Measurements from ENCODE around the gene CADPS2. TPM values are rescaled to one million over a fixed set of nuclear protein-coding genes. Genes with fewer than 3 reads are reported as not detected.

Gene CADPS2
- total RNA-seq, 3 donors from 2014 or later (not counting 1 experiment from before 2014, with no cell fraction given) = not detected

- no peak for TF ChIP-seq CTCF (IDR thresholded peaks at IDR 0.05)
- no peaks in the 10 kb centered on the region for H3K27me3 Mint-ChIP-seq (ENCODE audit: low read depth in 2 of 2)
- H3K9me3 Mint-ChIP-seq = peaks cover 8 to 15% of the 10 kb centered on the region in 2 donors
- intact Hi-C loops (cut with micrococcal nuclease) = no loop called here
- Histone ChIP-seq H3K4me3 (ENCODE audit: low read length) (no peak overlapping the region), H3K4me1 (ENCODE audit: control insufficient read depth, insufficient read depth, low read length) (no peaks in the 10 kb centered on the region), H3K27ac (ENCODE audit: low read length) (no peak overlapping the region), H3K36me3 (ENCODE audit: control insufficient read depth, insufficient read depth, low read length) (no peaks in the 10 kb centered on the region), H3K9me3 (ENCODE audit: control insufficient read depth, insufficient read depth, low read length) (no peaks in the 10 kb centered on the region), H3K27me3 (ENCODE audit: control insufficient read depth, insufficient read depth, low read length) (no peaks in the 10 kb centered on the region)
- H3K36me3 Mint-ChIP-seq = no peaks in the 10 kb centered on the region
- H3K27ac Mint-ChIP-seq = no peak overlapping the region
- no peak for DNase-seq
- 91% methylated on average over 1 of the region's 4 CpGs for WGBS (ENCODE audit: insufficient coverage)
- no peak overlapping the region for H3K4me3 Mint-ChIP-seq
- ATAC-seq = no peak
- no peaks in the 10 kb centered on the region for H3K4me1 Mint-ChIP-seq
These were observed 418.4 kb downstream of the CADPS2 start for GRCh38 chr7:122467661-122468449.

- intact Hi-C loops (cut with micrococcal nuclease) = no loop called here
- H3K27ac ChIP-seq (ENCODE audit: low read length) = no peak overlapping the region
- TF ChIP-seq CTCF (IDR thresholded peaks at IDR 0.05) = no peak
- Mint-ChIP-seq H3K36me3 (no peaks in the 10 kb centered on the region), H3K4me1 (no peaks in the 10 kb centered on the region), H3K27me3 (ENCODE audit: low read depth in 2 of 2) (no peaks in the 10 kb centered on the region), H3K27ac (no peak overlapping the region), H3K9me3 (peaks cover 8 to 20% of the 10 kb centered on the region in 2 donors), H3K4me3 (no peak overlapping the region)
- no peaks in the 10 kb centered on the region for H3K36me3 ChIP-seq (ENCODE audit: control insufficient read depth, insufficient read depth, low read length)
- ATAC-seq = no peak
- no peaks in the 10 kb centered on the region for H3K9me3 ChIP-seq (ENCODE audit: control insufficient read depth, insufficient read depth, low read length)
- H3K4me1 ChIP-seq (ENCODE audit: control insufficient read depth, insufficient read depth, low read length) = no peaks in the 10 kb centered on the region
- no peaks in the 10 kb centered on the region for H3K27me3 ChIP-seq (ENCODE audit: control insufficient read depth, insufficient read depth, low read length)
- no peak overlapping the region for H3K4me3 ChIP-seq (ENCODE audit: low read length)
- 94% methylated on average over 7 of the region's 7 CpGs for WGBS (ENCODE audit: insufficient coverage)
- no peak for DNase-seq
These were observed 421.0 kb downstream of the CADPS2 start for GRCh38 chr7:122465296-122465695.

- no peak for TF ChIP-seq CTCF (IDR thresholded peaks at IDR 0.05)
- no peaks in the 10 kb centered on the region for H3K9me3 ChIP-seq (ENCODE audit: control insufficient read depth, insufficient read depth, low read length)
- H3K36me3 ChIP-seq (ENCODE audit: control insufficient read depth, insufficient read depth, low read length) = no peaks in the 10 kb centered on the region
- H3K4me3 ChIP-seq (ENCODE audit: low read length) = no peak overlapping the region
- H3K27me3 ChIP-seq (ENCODE audit: control insufficient read depth, insufficient read depth, low read length) = no peaks in the 10 kb centered on the region
- no peak overlapping the region for H3K27ac ChIP-seq (ENCODE audit: low read length)
- H3K27me3 Mint-ChIP-seq (ENCODE audit: low read depth in 2 of 2) = no peaks in the 10 kb centered on the region
- ATAC-seq (no peak), DNase-seq (no peak)
- no peaks in the 10 kb centered on the region for H3K36me3 Mint-ChIP-seq
- H3K27ac Mint-ChIP-seq = no peak overlapping the region
- no peaks in the 10 kb centered on the region for H3K4me1 ChIP-seq (ENCODE audit: control insufficient read depth, insufficient read depth, low read length)
- intact Hi-C loops (cut with micrococcal nuclease) = no loop called here
- no peaks in the 10 kb centered on the region for H3K4me1 Mint-ChIP-seq
- no peak overlapping the region for H3K4me3 Mint-ChIP-seq
- WGBS (ENCODE audit: insufficient coverage) = 67% methylated on average over 1 of the region's 1 CpG
- peaks cover 6 to 14% of the 10 kb centered on the region in 2 donors for H3K9me3 Mint-ChIP-seq
These were observed 422.6 kb downstream of the CADPS2 start for GRCh38 chr7:122463631-122464030.

GRCh38 chr7:122460936-122461335 is 425.3 kb downstream of the CADPS2 start:
- no peaks in the 10 kb centered on the region for H3K4me1 Mint-ChIP-seq
- H3K4me3 ChIP-seq (ENCODE audit: low read length) = no peak overlapping the region
- no peaks in the 10 kb centered on the region for H3K36me3 ChIP-seq (ENCODE audit: control insufficient read depth, insufficient read depth, low read length)
- ATAC-seq (no peak), DNase-seq (no peak)
- H3K27me3 ChIP-seq (ENCODE audit: control insufficient read depth, insufficient read depth, low read length) = no peaks in the 10 kb centered on the region
- intact Hi-C loops (cut with micrococcal nuclease) = no loop called here
- H3K36me3 Mint-ChIP-seq = no peaks in the 10 kb centered on the region
- no peak overlapping the region for H3K4me3 Mint-ChIP-seq
- H3K9me3 Mint-ChIP-seq = peaks cover 6 to 10% of the 10 kb centered on the region in 2 donors
- WGBS (ENCODE audit: insufficient coverage) = no CpG with 5 or more reads among the region's 2 CpGs
- no peak overlapping the region for H3K27ac ChIP-seq (ENCODE audit: low read length)
- TF ChIP-seq CTCF (IDR thresholded peaks at IDR 0.05) = no peak
- no peaks in the 10 kb centered on the region for H3K4me1 ChIP-seq (ENCODE audit: control insufficient read depth, insufficient read depth, low read length)
- H3K9me3 ChIP-seq (ENCODE audit: control insufficient read depth, insufficient read depth, low read length) = no peaks in the 10 kb centered on the region
- no peaks in the 10 kb centered on the region for H3K27me3 Mint-ChIP-seq (ENCODE audit: low read depth in 2 of 2)
- no peak overlapping the region for H3K27ac Mint-ChIP-seq
